ENCODE results near the gene TMEM120B.
A peak's percentile ranks its signal among the peaks of the same experiment; 100 is the strongest.
"Not testable (repeated sequence)": the region's sequence is repeated elsewhere in the genome, so short reads cannot be mapped to it uniquely, and the experiment has no call there.

TMEM120B gene

DNA sequence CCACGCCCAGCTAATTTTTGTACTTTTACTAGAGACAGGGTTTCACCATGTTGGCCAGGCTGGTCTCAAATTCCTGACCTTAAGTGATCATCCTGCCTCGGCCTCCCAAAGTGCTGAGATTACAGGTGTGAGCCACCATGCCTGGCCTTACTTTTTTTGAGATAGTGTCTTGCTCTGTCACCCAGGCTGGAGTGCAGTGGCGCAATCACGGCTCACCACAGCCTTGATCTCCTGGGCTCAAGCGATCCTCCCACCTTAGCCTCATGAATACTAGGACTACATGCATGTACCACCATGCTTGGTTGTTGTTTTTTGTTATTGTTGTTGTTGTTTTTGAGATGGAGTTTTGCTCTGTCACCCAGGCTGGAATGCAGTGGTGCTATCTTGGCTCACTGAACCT is 33.0 kb downstream of the TMEM120B start:
- not testable (repeated sequence) for DNase-seq (ENCODE audit: low spot score)

- no peak for DNase-seq (ENCODE audit: low spot score)
Observed at GRCh38 chr12:121748218-121748570, 35.6 kb downstream of the TMEM120B start.

- DNase-seq (ENCODE audit: low spot score), result peak; percentile 50
Observed at GRCh38 chr12:121748571-121749265, 36.2 kb downstream of the TMEM120B start.

DNA sequence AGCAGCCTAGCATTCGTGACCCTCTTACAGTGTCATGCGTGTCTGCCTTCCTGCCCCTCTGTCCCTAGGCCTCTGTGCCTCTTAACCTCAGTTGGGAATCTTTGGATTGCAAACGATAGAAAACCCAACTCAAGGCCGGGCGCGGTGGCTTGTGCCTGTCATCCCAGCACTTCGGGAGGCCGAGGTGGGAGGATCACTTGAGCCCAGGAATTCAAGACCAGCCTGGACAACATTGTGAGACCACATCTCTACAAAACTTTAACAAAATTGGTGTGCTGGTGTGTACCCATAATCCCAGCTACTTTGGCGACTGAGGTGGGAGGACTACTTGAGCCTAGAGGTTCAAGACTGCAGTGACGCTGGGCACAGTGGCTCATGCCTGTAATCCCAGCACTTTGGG is 36.7 kb downstream of the TMEM120B start:
- DNase-seq (ENCODE audit: low spot score), result no peak

GRCh38 chr12:121750507-121750955 is 38.0 kb downstream of the TMEM120B start:
- no peak for DNase-seq (ENCODE audit: low spot score)

GRCh38 chr12:121751034-121751433 is 38.5 kb downstream of the TMEM120B start:
- no peak for DNase-seq (ENCODE audit: low spot score)

- DNase-seq (ENCODE audit: low spot score), result no peak
Observed at GRCh38 chr12:121751749-121752351, 39.3 kb downstream of the TMEM120B start.

DNA sequence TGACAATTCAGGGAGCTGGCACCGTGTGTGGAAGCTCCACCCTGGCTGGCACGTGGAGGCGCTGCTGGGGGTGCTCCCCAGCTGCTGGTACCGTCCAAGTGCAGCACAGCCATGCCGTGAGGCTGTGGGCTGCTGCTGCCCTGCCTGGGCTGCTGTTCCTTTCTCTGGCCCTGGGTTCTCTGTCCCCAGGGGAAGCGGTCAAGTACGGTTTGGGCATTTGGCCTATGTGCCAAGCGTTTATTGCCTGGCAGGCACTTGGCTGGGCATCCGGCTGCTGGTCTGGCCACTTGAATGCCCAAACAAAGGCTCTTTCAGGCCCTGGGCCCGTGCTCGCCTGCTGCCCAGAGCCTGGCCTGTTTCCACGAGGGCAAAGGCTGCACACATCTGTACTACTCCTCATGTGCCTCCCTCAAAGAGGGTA is 41.3 kb downstream of the TMEM120B start:
- no peak for DNase-seq (ENCODE audit: low spot score)

DNA sequence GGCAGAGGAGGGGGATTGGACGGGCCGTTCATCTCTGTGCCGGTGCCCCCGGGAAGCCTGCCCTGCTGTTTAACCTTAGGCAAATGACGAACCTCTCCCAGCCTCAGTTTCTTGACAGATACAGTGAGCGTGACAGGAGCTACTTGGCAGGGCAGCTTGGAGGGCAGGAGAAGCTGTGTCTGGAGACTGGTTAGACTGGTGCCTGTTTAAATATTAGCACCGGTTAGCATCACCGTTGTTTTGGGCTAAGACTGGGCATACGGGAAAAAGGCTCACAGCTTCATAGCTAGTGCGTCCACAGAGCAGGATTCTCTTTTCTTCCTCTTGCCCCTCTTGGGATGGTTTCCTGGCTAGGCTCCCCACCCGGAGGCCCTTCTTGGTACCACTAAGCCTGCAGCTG is 42.3 kb downstream of the TMEM120B start:
- DNase-seq (ENCODE audit: low spot score), result no peak

GRCh38 chr12:121755591-121755990 is 43.0 kb downstream of the TMEM120B start:
- DNase-seq (ENCODE audit: low spot score), result no peak

GRCh38 chr12:121758536-121758935 is 46.0 kb downstream of the TMEM120B start:
- not testable (repeated sequence) for DNase-seq (ENCODE audit: low spot score)

DNA sequence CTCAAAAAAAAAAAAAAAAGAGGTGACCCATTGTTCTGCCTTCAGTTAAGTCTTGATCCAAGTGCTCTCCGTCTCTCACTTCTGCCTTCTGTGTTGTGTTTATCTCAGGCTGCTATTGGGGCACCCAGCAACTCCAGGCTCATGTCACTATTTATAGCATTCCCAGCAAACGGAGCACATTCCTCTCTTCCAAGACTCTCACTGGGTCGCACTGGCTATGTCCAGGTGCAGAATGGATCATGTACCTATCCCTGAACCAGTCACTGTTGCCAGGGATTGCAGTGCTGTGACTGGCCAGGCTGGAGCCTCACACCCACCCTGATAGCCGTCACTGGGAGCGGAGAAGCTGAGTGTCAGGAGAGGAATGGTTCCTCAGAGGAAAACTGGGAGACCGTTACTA is 49.7 kb downstream of the TMEM120B start:
- DNase-seq (ENCODE audit: low spot score), result no peak

DNA sequence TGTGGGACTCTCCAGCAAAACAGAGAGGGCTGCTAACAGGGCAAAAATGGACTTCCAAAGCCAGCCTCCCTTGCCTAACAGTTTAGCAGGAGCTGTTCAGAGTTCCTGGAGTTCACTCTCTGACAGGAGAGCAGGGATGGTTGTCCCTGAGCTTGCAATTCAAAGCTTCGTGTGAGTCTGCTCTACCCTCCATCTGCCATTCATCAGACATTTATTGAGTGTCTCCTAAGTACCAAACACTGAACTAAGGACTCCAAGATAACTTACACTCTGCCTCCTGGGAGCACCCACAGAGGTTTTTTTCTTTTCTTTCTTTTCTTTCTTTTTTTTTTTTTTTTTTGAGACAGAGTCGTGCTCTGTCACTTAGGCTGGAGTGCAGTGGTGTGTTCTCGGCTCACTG is 52.3 kb downstream of the TMEM120B start:
- no peak for DNase-seq (ENCODE audit: low spot score)

GRCh38 chr12:121765573-121765972 is 53.0 kb downstream of the TMEM120B start:
- DNase-seq (ENCODE audit: low spot score), result peak; percentile 86

GRCh38 chr12:121766290-121767039 is 53.9 kb downstream of the TMEM120B start:
- peak; percentile 31 for DNase-seq (ENCODE audit: low spot score)

DNA sequence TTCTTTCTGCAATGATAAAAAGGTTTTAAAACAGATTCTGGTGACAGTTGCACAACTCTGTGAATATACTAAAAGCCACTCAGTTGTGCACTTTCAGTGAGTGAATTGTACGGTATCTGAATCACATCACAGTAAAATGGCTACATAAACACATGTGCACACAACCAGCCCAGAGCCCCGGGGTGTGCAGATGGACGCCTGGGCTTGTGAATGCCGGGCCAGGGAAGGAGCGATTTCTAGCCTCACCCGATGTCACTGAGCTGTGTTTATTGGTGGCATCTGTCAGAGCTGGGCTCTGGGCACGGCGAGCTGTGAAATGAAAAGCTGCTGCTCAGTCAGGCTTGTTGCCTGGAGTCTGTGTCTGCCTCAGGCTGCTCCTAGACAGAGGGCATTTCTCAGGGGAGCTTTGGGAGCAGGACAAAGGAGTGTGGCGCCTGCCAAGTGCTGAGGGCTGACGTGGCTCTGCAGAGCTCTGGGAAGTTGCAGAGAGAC is 55.0 kb downstream of the TMEM120B start:
- DNase-seq (ENCODE audit: low spot score), result peak; percentile 82

DNA sequence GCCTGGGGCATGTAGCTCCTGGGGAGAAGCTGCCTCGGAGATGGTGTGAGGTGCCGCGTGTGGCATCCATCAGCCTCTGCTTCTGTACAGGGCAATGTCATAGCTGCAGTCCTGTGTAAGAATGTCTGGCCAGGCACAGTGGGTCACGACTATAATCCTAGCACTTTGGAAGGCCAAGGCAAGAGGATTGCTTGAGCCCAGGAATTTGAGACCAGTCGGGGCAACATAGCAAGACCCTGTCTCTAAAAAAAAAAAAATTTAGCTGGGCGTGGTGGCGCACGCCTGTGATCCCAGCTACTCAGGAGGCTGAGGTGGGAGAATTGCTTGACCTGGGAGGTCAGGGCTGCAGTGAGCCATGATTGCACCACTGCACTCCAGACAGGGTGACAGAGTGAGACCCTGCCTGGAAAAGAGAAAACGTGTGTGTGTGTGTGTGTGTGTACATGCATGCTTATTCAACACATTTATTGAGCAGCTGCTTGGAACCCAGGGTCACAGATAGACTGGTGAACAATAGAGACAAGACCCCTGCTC is 56.8 kb downstream of the TMEM120B start:
- DNase-seq (ENCODE audit: low spot score), result no peak

DNA sequence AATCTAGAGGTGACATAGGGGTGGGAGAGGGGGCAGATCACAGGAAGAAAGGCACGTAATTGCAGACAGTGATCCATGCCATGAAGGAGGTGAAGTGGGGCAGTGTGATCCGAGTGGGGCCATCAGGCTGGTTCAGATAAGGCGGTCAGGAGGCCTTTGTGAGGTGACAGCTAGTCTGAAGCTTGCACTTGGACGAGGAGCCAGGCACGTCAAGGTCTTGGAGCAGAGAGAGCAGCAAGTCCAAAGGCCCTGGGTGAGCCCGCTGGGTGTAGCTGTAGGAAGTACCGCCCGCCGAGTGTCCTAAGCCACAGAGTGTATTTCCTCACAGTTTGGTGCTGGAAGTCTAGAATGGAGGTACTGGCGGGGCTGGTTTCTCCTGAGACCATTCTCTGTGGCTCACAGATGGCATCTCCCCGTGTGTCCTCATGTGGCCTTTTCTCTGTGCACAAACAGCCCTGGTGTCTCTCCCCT is 57.3 kb downstream of the TMEM120B start:
- no peak for DNase-seq (ENCODE audit: low spot score)

DNA sequence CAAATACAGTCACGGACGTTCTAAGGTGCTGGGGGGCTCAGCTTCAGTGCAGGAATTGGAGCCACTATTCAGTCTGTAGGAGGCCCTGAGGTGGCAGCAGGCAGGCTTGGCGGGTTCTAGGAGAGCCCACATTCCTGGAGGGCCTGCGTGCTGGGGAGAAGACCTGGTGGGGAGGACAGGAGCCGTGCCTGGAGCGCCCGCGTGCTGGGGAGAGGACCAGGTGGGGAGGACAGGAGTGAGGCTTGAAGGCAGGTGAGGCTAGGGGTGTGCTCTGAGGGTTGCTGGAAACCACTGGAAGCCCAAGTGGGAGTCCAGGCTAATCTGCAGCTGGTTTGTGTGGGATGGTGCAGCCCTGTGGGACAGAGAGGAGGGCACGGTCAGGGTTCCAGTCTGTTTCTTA is 57.8 kb downstream of the TMEM120B start:
- no peak for DNase-seq (ENCODE audit: low spot score)

- DNase-seq (ENCODE audit: low spot score), result no peak
Observed at GRCh38 chr12:121770813-121771625, 58.5 kb downstream of the TMEM120B start.

GRCh38 chr12:121773011-121773777 is 60.6 kb downstream of the TMEM120B start:
- DNase-seq (ENCODE audit: low spot score), result peak; percentile 86

Data from GM03348 (cell line).